LHCN-M2 (cell line): ENCODE data around the gene GNG4. TPM values are rescaled to one million over a fixed set of nuclear protein-coding genes. Genes with fewer than 3 reads are reported as not detected.

Source experiments
- DNase-seq: peaks from one replicate; pipeline ENCODE4 v3.0.0-alpha.2; 2012; ENCODE audit warnings: low read depth
- polyA plus RNA-seq: library from polyadenylated mRNA; unstranded; fragments of >200 nt; gene quantifications from one replicate; pipeline ENCODE4 v1.2.1, GENCODE V29; 2012; ENCODE audit warnings: missing spikeins
- total RNA-seq: library from RNA; depleted of rRNA; stranded (reverse); fragments of >200 nt; gene quantifications from 2 replicates; pipeline ENCODE4 v1.2.3, GENCODE V29; 2014; rRNA removed

Gene GNG4
- total RNA-seq: 0.06 and 0.11 TPM in 2 replicates
- 0.16 TPM for polyA plus RNA-seq

DNA sequence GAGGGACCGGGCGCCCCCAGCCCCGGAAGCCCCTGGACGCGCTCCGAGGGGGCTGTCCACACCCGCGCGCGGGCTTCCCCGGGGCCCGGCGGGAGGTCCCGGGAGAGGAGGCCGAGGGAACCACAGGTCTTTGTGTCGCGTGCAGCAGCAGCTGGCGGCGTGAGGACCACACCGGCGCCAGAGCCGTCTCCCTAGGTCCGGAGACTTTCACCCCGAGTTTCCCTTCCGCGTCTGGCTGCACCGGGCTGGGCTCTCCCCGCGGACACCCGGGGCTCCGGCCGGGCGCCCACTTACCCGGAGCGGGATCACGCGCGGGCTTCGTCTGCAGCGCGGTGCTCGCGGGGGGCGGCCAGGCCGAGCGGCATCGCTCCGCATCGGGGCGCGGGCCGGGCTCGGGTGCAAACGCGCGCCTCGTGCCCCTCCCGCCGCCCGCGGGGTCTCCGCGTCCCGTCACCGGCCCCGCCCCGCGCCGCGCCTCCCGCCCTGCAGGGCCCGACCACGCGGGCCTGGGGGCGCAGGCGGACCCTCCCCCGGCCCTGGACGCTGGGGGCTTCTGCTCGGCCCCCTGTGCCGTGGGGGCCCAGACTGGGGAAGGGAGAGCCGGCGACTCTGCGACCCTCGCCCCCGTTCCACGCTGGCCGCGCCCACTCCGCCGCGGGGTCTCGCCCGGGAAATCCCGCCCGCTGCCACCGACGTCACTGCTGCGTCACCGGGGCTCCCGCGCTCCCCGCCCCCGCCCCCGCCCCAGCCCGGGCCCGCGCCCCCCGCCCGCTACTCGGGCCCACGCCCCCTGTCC, at the start of gene GNG4:
TSS of gene GNG4 (minus strand) at position 417 of the 796 bp plus-strand sequence. CDS start 65,946 bp downstream, outside the sequence.
- DNase-seq: no peak

- DNase-seq: no peak
Measured at GRCh38 chr1:235697508-235697907, 47.9 kb upstream of the GNG4 start.

- no peak for DNase-seq
Measured at GRCh38 chr1:235689356-235689755, 39.8 kb upstream of the GNG4 start.

- no peak for DNase-seq
Measured at GRCh38 chr1:235688096-235688495, 38.5 kb upstream of the GNG4 start.

DNA sequence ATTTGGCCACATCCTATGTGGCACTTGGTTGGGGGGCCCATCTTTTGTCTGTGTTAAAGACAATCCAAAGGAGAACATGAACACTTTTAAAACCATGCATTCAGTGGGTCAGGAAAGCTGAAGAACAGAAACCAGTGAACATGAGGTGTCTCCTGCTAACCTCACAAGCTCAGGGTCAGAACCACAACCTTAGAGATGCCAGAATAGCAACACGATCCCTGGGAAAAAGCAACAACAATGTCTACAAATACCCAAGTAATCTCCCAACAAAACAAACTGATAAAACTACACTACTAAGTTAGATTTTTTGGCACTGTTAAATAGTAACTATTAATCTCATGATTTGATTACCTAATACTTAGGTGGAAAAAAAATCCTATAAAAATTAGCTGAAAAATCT, 34.1 kb upstream of the GNG4 start:
- DNase-seq: no peak

DNA sequence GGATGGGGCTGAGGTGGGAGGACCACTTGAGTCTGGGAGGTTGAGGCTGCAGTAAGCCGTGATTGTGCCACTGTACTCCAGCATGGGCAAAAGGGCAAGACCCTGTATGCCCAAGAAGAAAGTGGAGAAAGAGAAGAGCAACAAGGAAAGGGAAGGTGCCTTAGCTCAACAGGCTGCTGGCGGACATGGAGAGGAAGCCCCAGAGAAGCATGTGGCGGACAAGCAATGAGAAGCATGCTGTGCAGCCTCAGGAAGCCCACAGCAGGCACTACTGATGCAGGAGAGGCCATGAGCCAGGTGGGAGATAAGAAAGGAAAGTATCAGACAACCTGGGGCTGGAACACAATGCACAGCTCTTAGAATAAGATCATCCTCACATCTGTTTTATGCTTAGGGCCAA, 32.6 kb upstream of the GNG4 start:
- DNase-seq: no peak

- no peak for DNase-seq
Measured at GRCh38 chr1:235679644-235680043, 30.1 kb upstream of the GNG4 start.

DNA sequence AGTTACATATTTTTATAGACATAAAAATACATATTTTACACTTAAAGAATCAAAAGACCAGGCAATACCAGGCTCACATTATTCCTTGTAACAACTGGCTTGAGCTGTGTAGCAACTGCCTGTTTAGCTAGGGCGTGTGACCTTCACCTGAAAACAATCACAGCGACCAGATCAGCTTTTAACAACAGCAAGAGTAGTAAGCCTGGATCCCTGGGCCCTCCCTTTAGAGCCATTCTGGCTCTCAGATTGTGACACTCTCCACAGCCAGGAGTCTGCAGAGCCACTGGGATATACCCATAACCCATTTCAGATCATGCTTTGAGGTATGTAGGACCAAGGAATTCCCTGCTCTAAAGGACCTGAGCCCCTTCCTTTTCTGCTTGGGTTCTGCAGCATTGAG, 29.4 kb upstream of the GNG4 start:
- DNase-seq: no peak

DNA sequence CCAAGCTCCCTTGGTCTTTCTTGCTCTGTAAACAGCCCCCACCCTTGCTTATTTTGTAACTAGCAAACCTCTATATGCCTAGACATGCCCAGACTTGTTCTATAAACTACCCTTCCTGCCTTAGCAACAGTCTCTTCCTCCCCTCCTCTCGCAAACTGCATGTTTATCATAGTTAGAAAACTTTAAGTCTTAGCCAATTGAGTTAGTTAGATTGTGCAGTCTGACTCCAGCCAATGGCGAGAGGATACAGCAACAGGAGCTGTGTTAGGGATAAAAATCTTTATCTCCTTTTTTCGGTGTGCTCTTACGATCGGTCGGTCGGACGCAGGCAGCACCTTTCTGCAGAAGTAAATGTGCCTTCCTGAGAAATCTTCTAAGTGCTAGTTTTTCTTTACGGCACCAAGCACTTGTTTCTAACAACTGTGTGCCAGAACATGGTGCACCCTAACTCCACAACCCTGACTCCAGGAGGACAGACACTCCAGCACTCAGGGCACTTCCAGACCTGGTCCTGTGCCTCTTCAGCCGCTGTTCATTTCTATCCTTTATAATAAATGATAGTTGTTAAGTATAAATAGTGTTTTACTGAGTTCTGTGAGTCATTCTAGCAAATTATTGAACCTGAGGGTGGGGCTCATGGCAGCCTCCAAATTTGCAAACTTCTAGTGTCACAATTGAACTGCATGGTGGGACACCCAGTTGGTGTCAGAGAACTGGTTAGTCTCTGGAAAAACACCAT, 25.7 kb upstream of the GNG4 start:
- DNase-seq: peak; percentile 20

DNA sequence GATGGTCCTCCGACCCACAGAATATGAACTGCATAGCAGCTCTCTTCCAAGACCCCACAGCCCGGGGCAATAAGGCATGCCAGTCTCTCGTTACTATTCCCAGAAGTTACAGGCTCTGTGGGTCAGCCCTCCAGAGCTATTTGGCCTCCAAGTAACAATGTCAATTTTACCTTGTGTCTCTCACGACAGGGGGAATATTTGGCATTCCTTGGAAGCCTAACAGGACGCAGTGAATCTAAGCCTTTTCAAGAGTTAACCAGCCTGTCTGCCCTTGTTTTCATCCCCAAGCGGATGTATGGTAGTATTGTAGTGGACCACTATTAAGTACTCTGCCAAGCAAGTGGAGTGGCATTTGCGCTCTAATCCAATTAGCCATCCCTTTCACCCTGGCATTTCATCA, 24.4 kb upstream of the GNG4 start:
- DNase-seq: no peak

DNA sequence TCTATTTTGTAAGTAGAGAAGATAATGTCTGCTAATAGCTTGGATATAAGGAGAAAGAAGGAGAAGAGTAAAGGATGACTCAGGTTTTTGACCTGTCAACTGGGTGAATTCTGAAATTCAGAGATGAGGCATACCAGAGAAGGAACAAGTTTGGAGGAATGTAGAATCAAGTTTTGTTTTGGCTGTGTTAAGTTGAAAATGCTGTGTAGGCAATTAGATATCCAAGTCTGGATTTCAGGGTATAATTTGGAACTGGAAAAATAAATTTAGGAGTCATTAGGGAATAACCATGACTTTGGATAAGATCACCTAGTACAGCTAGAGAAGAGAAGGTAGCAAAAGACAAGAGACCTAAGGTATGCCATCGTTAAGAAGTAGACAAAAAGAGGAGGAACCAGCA, 22.4 kb upstream of the GNG4 start:
- no peak for DNase-seq

GRCh38 chr1:235670157-235670776, 20.7 kb upstream of the GNG4 start:
- no peak for DNase-seq

DNA sequence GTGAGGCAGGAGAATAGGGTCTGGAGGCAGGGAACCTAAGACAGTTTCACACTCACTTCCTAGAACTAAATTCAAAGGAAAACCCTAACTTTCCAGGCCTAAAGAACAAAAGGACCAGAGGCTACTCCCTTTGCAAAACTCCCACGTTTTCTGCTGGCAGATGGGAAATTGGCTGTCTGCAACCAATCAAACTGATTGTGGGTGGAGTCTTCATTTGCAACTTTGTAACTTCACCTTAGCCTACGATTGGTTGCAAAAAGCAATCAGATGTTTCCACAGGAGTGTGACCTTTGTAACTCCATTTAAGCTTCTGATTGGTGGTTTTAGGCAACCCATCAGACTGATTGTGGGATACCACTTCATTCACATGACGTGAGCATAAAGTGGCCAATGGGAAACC, 19.7 kb upstream of the GNG4 start:
- DNase-seq: no peak

- DNase-seq: no peak
Measured at GRCh38 chr1:235663628-235664027, 14.0 kb upstream of the GNG4 start.

DNA sequence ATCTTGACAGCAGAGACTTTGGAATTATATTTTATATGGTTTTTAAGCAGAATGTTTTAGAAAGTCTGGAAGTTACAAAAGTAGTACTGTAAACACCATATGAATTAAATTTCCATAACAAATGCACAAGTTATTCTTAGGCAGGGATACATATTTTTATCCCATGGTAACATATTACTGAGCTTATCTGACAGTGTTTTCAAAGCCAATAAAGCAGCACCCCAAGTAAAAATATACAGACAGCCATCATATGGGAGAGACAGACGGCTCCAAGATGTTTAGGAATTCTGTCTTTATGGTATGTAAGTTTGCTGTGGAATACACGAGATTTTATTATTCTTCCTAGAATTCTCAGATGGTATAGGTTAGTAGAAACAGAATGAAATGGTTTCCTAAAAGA, 12.0 kb upstream of the GNG4 start:
- DNase-seq: no peak

DNA sequence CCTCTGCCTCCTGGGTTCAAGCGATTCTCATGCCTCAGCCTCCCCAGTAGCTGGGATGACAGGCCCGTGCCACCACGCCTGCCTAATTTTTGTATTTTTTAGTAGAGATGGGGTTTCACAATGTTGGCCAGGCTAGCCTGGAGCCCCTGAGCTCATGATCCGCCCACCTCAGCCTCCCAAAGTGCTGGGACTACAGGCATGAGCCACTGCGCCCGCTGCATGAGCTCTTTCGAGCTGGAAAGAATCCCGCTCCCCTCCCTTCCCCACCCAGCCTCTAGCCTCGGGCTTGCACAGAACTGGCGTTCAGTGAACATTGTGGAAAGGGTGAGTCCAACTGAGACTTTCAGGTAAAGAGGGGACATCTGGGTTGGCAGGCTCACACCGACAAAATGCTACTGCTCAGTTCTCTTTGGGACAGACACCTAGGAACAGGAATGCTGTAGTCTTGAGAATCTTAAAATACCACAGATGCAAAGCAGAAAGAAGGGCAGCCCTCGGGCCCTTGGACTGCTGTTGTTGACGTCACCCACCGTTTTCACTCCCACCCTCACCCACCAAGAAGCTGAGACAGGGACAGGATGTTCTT, 9.7 kb upstream of the GNG4 start:
- DNase-seq: no peak

DNA sequence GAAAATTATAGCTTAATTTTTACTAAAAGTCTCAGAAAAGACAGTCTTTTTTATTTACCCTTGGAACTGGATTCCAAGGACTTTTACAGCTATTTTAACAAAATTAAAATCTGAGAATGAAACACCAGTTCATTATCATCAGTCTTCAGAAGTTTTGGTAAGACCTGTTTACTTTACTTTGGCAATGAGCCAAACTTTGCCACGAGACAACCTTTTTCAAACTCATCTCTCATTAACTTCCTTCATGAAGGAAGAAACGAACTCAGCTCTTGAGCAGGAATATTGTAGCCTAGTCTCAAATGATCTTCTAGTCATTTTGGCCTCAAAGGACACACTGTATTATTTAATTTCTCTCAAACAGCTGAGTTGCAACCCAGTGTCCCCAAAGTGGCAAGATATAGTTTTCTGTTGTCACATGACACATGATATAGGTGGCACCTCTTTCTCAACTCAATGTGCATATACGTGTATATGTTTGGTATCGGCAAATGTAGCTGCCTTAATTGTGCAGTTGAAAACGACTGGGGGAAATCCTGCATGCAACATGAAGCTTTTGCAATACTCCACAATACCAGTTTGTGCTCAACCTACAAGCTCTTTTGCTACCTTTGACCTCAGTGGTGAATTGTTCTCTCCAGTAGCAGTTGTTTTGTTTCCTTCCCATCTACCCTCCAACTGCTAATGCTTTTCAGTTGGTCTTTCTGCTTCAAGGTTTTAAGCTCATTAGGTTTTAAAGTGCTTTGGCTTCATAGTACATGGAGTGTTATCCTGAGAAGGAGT, 8.4 kb upstream of the GNG4 start:
- DNase-seq: no peak

DNA sequence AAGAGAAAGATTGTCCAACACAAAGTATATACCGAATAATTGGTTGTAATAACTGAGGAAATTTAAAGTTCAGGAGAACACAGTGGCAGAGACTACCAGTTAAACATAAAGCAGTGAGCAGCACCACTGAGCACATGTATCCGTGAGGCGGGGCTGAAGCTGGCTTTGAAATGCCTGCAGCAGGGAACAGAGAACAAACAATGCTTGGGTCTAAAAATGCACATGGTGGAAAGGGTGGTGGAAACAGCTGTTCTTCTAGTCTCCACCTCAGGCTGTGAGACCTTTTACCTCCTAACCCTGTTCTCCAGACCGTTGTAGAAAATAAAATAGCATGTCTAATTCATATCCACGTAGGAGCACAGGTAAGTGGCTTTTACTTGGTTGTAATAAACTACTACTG, 7.7 kb upstream of the GNG4 start:
- no peak for DNase-seq

DNA sequence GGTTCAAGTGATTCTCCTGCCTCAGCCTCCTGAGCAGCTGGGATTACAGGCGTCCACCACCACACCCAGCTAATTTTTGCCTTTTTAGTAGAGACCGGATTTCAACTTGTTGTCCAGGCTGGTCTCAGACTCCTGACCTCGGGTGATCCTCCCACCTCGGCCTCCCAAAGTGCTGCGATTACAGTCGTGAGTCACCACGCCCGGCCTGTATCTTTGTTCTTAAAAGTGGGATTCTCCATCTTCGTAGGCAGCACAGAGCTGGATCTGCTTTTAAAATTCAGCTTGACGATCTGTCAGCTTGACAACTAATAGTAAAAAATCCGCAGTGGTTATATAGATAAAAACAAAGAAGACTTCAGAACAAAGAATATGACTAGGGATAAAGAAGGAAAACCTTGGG, 2.8 kb upstream of the GNG4 start:
- DNase-seq: no peak

DNA sequence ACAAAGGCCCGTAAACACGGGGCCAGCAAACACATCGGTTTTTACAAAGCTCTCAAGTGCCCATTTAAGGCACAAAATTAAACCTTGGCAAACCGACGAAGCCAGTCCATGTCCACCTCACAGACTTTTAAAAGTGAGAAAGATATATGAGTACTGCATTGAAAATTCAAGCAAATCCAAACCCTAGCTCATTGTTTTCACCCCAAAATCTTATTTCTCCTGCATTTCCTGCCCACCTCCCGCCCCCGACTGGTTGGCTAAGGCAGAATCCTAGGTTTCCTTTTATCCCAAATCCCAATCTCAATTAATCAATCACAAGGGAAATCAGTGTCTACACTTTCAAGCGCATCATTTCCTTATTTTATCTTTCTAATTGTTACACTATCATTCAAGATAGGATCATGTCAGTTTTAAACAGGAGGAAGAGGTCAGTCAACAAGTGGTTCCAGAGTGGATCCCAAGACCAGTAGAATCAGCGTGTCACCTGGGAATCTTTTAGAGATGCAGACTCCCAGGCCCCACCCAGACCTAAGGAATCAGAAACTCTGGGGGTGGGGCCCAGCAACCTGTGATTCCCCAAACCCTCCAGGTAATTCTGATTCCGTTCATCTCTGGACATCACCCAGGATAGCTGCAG, 1.7 kb upstream of the GNG4 start:
- no peak for DNase-seq
